Neuron (in vitro differentiated cells): ENCODE results near the gene LRRC4C.

ENCODE experiments used
- H2AFZ ChIP-seq: one replicate; pipeline ENCODE4 v1.6.1; 2013; ENCODE audit warnings: low read depth, mild to moderate bottlenecking, inconsistent platforms, low read length, moderate library complexity
- H3K27me3 ChIP-seq: one replicate; pipeline ENCODE4 v1.6.1; 2013; ENCODE audit warnings: low read length; ENCODE audit not compliant: insufficient read depth
- H3K36me3 ChIP-seq: one replicate; pipeline ENCODE4 v1.6.1; 2013; ENCODE audit warnings: low read length; ENCODE audit not compliant: insufficient read depth
- H3K4me1 ChIP-seq: one replicate; pipeline ENCODE4 v1.6.1; 2013; ENCODE audit warnings: low read length; ENCODE audit not compliant: insufficient read depth
- H3K4me3 ChIP-seq: 2 replicates; pipeline ENCODE4 v1.5.1; 2013; ENCODE audit warnings: mild to moderate bottlenecking, low read length, moderate library complexity
- H3K9me3 ChIP-seq: one replicate; pipeline ENCODE4 v1.6.1; 2013; ENCODE audit warnings: low read length

Gene LRRC4C

DNA sequence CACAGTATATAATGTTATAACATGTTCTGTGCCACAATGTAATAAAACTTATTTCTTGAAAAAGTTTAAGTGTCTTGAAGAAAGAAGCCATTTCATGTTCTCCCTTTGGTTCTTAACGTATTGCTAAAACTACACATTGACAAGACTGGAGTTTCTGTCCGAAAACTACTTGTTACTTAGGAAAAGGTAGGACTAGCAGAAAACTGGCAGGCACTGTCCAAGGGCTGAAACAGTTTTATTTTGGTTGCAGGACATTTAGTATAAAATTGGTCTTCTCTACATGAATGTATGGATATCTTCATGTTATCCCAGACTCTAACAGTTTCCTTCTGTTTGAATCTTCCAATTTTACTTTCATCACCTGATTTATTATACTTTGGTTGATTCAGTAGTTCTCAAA, 1027.1 kb downstream of the LRRC4C start:
- Histone ChIP-seq H3K4me1 (no peaks in the 10 kb centered on the region), H3K36me3 (no peaks in the 10 kb centered on the region), H3K27me3 (no peaks in the 10 kb centered on the region), H3K9me3 (no peaks in the 10 kb centered on the region), H2AFZ (no peak overlapping the region), H3K4me3 (no peak overlapping the region)

GRCh38 chr11:40425168-40425567, 1034.3 kb downstream of the LRRC4C start:
- Histone ChIP-seq H3K4me3 (no peak overlapping the region), H3K4me1 (no peaks in the 10 kb centered on the region), H3K27me3 (no peaks in the 10 kb centered on the region), H2AFZ (no peak overlapping the region), H3K9me3 (no peaks in the 10 kb centered on the region), H3K36me3 (no peaks in the 10 kb centered on the region)

DNA sequence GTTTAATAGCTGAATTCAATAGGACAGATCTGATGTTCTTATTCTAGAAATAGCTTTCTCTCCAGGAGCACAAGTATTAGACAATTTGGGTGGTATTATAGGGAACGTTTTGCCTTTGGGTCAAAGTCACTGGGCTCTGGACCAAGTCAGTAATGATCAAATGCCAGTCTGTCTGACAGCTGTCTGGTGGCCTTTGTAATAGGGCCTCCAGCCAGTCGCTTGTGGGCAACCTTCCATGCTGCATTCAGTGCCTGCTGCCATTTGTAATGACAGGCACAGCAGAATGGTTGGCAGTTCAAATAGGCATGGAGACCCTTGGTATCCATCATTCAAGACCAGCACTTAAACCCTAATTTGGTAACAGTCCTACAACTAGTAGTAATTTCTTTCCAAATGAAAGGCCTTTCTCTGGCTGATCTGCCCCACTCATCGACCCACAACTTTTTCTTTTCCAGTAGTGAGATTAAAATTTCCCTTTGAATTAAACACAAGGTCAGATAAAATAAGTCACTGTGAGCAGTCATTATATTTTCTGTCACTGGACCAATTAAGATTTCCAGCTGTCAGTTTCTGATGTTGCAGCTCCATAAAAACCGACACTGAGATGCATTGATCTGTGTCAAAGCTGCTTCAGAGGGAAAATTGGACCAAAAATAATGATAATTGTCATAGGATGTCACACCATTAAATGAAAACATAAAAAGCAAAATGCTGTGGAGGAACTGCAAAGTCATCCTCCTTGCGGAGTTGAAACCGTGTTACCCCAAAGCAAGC, 1038.1 kb downstream of the LRRC4C start:
- Histone ChIP-seq H3K27me3 (no peaks in the 10 kb centered on the region), H2AFZ (no peak overlapping the region), H3K4me3 (no peak overlapping the region), H3K4me1 (no peaks in the 10 kb centered on the region), H3K9me3 (no peaks in the 10 kb centered on the region), H3K36me3 (no peaks in the 10 kb centered on the region)

DNA sequence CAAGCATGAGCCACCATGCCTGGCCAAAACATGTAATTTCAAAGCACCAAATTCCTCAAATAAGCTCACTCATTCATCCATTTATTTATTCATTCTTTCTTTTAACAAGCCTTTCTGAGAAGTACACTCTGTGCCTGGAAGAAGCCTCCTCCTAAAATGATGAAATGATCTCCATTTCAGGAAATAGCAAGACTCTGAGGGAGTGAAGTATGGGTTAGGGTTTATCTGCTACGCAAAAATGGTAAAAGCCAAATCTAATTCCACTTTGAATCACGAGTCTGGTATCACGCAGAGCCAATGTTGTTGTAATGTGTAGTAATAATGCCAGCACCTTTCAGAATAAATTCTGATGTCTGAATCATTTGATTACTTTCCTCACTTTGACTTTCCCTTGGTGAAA, 1041.8 kb downstream of the LRRC4C start:
- Histone ChIP-seq H2AFZ (no peak overlapping the region), H3K4me1 (no peaks in the 10 kb centered on the region), H3K27me3 (no peaks in the 10 kb centered on the region), H3K9me3 (no peaks in the 10 kb centered on the region), H3K4me3 (no peak overlapping the region), H3K36me3 (no peaks in the 10 kb centered on the region)

GRCh38 chr11:40407355-40407754, 1052.1 kb downstream of the LRRC4C start:
- Histone ChIP-seq H3K4me3 (no peak overlapping the region), H3K36me3 (no peaks in the 10 kb centered on the region), H3K4me1 (no peaks in the 10 kb centered on the region), H3K27me3 (no peaks in the 10 kb centered on the region), H2AFZ (no peak overlapping the region), H3K9me3 (no peaks in the 10 kb centered on the region)

GRCh38 chr11:40405614-40406013, 1053.8 kb downstream of the LRRC4C start:
- H3K4me3 ChIP-seq: no peak overlapping the region
- H3K4me1 ChIP-seq: no peaks in the 10 kb centered on the region
- H3K36me3 ChIP-seq: no peaks in the 10 kb centered on the region
- H2AFZ ChIP-seq: no peak overlapping the region
- no peaks in the 10 kb centered on the region for H3K27me3 ChIP-seq
- no peaks in the 10 kb centered on the region for H3K9me3 ChIP-seq

GRCh38 chr11:40403321-40403720, 1056.1 kb downstream of the LRRC4C start:
- Histone ChIP-seq H3K4me3 (no peak overlapping the region), H3K36me3 (no peaks in the 10 kb centered on the region), H3K9me3 (no peaks in the 10 kb centered on the region), H3K4me1 (no peaks in the 10 kb centered on the region), H2AFZ (no peak overlapping the region), H3K27me3 (no peaks in the 10 kb centered on the region)

GRCh38 chr11:40401132-40401853, 1058.2 kb downstream of the LRRC4C start:
- H2AFZ ChIP-seq: no peak overlapping the region
- no peaks in the 10 kb centered on the region for H3K4me1 ChIP-seq
- H3K36me3 ChIP-seq: no peaks in the 10 kb centered on the region
- no peaks in the 10 kb centered on the region for H3K9me3 ChIP-seq
- H3K27me3 ChIP-seq: no peaks in the 10 kb centered on the region
- H3K4me3 ChIP-seq: no peak overlapping the region

DNA sequence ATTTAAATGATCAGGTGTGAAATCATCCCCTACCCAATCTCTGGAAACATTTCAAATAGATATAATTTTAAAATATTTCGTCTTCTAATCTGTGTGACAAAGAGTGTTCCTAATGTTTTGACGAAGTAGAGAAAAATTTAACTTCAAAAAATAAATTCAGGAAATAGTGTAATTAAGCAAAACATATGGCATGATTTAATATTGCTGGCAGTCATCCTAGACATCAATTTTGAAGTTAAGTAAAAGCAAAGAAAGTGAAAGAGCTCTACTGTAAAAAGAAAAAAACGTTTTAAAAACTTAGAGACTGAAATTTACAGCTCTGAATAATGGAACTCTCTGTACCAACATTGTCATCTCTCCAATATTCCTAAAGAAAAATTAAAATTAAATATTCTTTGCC, 1062.3 kb downstream of the LRRC4C start:
- no peaks in the 10 kb centered on the region for H3K36me3 ChIP-seq

DNA sequence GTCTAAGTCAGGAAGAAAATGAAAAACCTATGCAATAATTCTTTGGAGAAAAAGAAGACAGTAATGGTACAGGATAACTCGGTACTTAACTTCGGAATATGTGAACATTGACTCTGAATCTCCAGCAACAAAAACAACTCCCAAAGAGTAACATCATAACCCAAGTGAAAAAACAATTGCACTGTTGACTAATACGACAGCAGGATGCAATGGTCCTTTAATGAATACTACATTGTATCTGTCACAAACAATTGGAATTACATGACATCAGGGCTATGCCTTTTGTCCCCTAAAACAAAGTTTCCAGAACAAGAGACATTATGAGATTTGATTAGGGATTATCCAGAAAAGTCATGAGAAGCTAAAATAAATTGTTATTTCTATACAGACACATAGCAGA, 1065.9 kb downstream of the LRRC4C start:
- H3K9me3 ChIP-seq: no peaks in the 10 kb centered on the region
- no peaks in the 10 kb centered on the region for H3K27me3 ChIP-seq
- no peaks in the 10 kb centered on the region for H3K36me3 ChIP-seq
- H2AFZ ChIP-seq: no peak overlapping the region
- H3K4me3 ChIP-seq: no peak overlapping the region
- no peaks in the 10 kb centered on the region for H3K4me1 ChIP-seq

More for the DNA sequence above, 1062.3 kb downstream of the LRRC4C start:
- H2AFZ ChIP-seq: no peak overlapping the region
- H3K4me1 ChIP-seq: no peaks in the 10 kb centered on the region
- H3K4me3 ChIP-seq: no peak overlapping the region
- H3K9me3 ChIP-seq: no peaks in the 10 kb centered on the region
- H3K27me3 ChIP-seq: no peaks in the 10 kb centered on the region

DNA sequence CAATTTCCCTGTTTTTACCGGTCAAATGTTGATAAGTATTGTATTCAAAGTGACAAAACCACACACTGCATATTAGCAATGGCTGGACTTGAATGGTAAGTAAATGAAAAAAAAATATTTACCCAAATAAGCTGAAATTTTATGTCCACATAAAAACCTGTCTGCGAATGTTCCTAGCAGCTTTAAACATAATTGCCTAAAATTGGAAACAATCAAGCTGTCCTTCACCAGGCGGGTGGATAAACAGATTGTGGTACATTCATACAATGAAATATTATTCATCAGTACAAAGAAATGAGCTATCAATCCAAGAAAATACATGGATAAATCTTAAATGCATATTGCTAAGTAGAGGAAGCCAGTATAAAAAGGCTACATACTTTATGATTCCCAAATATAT, 1067.8 kb downstream of the LRRC4C start:
- H3K9me3 ChIP-seq: no peaks in the 10 kb centered on the region
- no peak overlapping the region for H2AFZ ChIP-seq
- no peaks in the 10 kb centered on the region for H3K36me3 ChIP-seq
- no peaks in the 10 kb centered on the region for H3K4me1 ChIP-seq
- no peak overlapping the region for H3K4me3 ChIP-seq
- H3K27me3 ChIP-seq: no peaks in the 10 kb centered on the region

DNA sequence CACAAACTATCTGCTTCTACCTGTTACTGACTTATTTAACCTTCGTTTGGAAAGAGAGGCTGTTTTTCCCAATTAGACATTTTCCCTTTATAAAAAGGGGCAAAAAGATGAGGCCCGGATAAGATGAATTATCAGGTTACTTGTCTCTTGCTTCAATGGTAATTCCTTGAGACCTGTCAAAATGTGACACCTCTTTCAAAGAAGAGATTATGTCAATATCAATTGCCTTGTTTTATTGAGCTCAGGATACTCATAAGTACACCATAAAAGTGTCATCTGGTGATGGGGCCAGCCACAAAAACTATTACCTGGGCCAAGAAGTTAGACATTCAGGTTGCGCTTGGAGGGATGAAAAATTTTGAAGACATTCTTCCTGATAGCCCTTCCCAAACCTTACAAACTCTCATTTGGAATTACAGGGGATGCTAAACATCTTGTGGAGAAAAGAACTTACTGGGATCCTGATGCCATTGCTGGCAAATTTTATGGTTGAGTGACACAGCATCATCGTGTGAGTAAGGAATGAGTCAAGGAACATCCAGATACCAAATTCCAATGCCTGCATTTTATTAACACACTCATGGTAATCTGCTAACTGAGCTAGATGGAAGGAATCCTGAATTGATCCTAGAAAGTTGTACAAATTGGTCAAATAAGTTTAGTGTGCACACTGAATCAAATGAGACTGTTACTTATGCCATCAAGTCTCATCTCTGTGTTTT, 1071.2 kb downstream of the LRRC4C start:
- H3K4me1 ChIP-seq: peaks cover 5% of the 10 kb centered on the region
- H3K27me3 ChIP-seq: no peaks in the 10 kb centered on the region
- no peaks in the 10 kb centered on the region for H3K36me3 ChIP-seq
- no peak overlapping the region for H3K4me3 ChIP-seq
- no peaks in the 10 kb centered on the region for H3K9me3 ChIP-seq
- no peak overlapping the region for H2AFZ ChIP-seq

DNA sequence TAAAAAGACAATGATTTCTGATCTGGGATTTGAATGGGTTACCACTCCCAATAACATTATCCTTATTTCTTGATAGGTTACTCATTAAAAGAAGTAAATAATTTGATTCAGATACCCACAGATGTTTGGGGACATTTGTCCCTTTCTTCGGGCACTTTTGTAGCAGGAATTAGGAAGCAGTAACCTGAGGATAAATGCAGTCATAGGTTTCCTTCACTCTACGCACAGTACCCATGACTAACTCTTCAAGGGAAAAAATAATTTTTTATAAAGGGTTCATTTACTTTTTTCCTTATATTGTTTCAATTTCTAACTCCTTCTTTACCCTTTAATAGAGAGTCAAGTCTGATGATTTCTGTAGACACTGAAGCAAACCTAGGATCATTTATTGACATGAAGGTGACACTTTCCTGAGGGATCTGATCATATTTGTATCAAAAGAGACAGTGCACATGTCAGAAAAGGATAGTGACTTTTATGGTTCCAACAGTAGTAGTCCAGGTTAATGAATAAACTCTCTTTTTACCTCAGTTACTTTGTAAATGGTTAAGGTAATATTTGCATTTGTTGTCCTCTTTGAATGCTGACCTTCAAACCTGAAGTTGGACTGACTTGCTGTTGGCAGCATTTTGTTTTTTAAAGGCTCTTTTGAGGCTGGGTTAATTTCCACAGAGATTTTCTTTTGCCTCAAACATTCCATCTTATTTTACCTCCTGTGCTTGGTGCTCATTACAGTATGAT, 1072.0 kb downstream of the LRRC4C start:
- Histone ChIP-seq H3K9me3 (no peaks in the 10 kb centered on the region), H3K4me1 (peaks cover 5% of the 10 kb centered on the region), H3K36me3 (no peaks in the 10 kb centered on the region), H3K27me3 (no peaks in the 10 kb centered on the region), H3K4me3 (no peak overlapping the region), H2AFZ (no peak overlapping the region)
